ENCODE measurements around the gene ZBTB20. TPM values are rescaled to one million over a fixed set of nuclear protein-coding genes. Genes with fewer than 3 reads are reported as not detected.

The ZBTB20 gene
- total and polyA plus RNA-seq, 10 of the 15 experiments (the other 5 are each of a cell fraction or from before 2014, with no cell fraction given), result 0.20 to 5.5 (median 2.2) TPM

DNA sequence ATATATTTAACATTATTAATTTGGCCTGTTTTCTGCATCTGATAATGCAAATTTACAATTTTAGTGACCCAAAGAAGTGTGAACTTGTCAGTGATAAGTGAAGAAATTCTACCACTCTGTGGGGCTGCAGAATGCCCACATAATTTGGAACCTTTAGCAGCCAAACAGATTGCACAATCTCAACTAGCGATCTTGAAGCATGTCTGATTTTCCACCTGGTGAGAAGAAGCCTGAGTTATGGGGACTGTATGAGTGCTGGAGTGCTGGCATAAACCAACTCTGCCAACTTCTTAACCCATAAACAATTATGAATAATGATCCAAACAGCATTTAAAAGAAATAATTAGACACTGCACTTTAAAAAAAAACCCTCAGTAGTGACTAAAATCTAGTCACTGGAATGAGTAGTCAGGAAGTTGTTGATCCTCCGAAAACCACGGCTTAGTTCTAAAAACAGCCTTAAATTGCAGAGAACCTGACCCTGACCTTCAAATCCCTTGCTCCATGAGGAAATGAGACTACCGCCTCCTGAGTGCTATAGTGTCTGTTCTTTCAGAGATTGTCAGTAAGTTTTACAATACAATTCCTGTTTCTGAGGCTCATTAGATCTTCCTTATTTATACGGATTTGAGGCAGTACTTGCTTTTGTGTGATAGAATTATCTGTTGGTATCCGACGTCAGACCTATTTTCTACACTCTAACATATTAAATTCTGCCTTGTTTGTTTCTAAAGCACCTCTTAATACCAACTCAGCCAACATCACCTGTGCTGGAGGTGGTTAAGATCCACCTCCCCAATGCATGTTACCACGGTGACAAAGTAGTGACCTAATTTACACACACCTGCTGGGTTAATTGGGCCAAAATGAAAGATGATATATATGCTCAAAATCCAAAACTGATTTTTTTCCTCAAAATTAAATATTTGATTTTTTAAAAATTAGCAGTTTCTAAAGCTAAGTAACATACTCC, 267.7 kb downstream of the ZBTB20 start (continued):
- TF ChIP-seq TCF7 (IDR thresholded peaks at IDR 0.05; ENCODE audit: borderline replicate concordance), result peak; percentile 67; the same call in 1 of the 2 replicates
- TF ChIP-seq HDAC6 (IDR thresholded peaks at IDR 0.05; ENCODE audit: unreplicated experiment), result no peak
- TF ChIP-seq SPI1 (IDR thresholded peaks at IDR 0.05; ENCODE audit: borderline replicate concordance, insufficient read depth, low read depth, low read length), result peak; percentile 86
- TF ChIP-seq GABPA (IDR thresholded peaks at IDR 0.05; ENCODE audit: low read depth), result peak; percentile 67
- peak; percentile 72 for TF ChIP-seq PAX5 (IDR thresholded peaks at IDR 0.05; ENCODE audit: borderline replicate concordance, low read depth, low read length)
- peak; percentile 96 for TF ChIP-seq EED (IDR thresholded peaks at IDR 0.05; ENCODE audit: low read depth)
- peak; percentile 75 for TF ChIP-seq NR2F1 (conservative IDR thresholded peaks at IDR 0.05)
- TF ChIP-seq GATAD2B (conservative IDR thresholded peaks at IDR 0.05; ENCODE audit: low read depth), result no peak
- TF ChIP-seq POLR2AphosphoS2 (IDR thresholded peaks at IDR 0.05; ENCODE audit: low read depth, low read length), result no peak
- TF ChIP-seq, protein P1, sequence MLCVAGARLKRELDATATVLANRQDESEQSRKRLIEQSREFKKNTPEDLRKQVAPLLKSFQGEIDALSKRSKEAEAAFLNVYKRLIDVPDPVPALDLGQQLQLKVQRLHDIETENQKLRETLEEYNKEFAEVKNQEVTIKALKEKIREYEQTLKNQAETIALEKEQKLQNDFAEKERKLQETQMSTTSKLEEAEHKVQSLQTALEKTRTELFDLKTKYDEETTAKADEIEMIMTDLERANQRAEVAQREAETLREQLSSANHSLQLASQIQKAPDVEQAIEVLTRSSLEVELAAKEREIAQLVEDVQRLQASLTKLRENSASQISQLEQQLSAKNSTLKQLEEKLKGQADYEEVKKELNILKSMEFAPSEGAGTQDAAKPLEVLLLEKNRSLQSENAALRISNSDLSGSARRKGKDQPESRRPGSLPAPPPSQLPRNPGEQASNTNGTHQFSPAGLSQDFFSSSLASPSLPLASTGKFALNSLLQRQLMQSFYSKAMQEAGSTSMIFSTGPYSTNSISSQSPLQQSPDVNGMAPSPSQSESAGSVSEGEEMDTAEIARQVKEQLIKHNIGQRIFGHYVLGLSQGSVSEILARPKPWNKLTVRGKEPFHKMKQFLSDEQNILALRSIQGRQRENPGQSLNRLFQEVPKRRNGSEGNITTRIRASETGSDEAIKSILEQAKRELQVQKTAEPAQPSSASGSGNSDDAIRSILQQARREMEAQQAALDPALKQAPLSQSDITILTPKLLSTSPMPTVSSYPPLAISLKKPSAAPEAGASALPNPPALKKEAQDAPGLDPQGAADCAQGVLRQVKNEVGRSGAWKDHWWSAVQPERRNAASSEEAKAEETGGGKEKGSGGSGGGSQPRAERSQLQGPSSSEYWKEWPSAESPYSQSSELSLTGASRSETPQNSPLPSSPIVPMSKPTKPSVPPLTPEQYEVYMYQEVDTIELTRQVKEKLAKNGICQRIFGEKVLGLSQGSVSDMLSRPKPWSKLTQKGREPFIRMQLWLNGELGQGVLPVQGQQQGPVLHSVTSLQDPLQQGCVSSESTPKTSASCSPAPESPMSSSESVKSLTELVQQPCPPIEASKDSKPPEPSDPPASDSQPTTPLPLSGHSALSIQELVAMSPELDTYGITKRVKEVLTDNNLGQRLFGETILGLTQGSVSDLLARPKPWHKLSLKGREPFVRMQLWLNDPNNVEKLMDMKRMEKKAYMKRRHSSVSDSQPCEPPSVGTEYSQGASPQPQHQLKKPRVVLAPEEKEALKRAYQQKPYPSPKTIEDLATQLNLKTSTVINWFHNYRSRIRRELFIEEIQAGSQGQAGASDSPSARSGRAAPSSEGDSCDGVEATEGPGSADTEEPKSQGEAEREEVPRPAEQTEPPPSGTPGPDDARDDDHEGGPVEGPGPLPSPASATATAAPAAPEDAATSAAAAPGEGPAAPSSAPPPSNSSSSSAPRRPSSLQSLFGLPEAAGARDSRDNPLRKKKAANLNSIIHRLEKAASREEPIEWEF (IDR thresholded peaks at IDR 0.05; ENCODE audit: insufficient replicate concordance, low read depth, low read length), result no peak
- TF ChIP-seq CREB1 (IDR thresholded peaks at IDR 0.05; ENCODE audit: low read depth), result peak; percentile 63; the same call in 1 of the 2 replicates
- TF ChIP-seq, protein P2, sequence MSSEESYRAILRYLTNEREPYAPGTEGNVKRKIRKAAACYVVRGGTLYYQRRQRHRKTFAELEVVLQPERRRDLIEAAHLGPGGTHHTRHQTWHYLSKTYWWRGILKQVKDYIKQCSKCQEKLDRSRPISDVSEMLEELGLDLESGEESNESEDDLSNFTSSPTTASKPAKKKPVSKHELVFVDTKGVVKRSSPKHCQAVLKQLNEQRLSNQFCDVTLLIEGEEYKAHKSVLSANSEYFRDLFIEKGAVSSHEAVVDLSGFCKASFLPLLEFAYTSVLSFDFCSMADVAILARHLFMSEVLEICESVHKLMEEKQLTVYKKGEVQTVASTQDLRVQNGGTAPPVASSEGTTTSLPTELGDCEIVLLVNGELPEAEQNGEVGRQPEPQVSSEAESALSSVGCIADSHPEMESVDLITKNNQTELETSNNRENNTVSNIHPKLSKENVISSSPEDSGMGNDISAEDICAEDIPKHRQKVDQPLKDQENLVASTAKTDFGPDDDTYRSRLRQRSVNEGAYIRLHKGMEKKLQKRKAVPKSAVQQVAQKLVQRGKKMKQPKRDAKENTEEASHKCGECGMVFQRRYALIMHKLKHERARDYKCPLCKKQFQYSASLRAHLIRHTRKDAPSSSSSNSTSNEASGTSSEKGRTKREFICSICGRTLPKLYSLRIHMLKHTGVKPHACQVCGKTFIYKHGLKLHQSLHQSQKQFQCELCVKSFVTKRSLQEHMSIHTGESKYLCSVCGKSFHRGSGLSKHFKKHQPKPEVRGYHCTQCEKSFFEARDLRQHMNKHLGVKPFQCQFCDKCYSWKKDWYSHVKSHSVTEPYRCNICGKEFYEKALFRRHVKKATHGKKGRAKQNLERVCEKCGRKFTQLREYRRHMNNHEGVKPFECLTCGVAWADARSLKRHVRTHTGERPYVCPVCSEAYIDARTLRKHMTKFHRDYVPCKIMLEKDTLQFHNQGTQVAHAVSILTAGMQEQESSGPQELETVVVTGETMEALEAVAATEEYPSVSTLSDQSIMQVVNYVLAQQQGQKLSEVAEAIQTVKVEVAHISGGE (CRISPR knock-in tag; IDR thresholded peaks at IDR 0.05), result no peak
- TF ChIP-seq SP1 (IDR thresholded peaks at IDR 0.05; ENCODE audit: low read depth, low read length), result peak; percentile 73
- no peak for TF ChIP-seq TCF12 (IDR thresholded peaks at IDR 0.05; ENCODE audit: low read depth, low read length)
- no peak for TF ChIP-seq ZZZ3 (IDR thresholded peaks at IDR 0.05; ENCODE audit: control insufficient read depth, insufficient read length, low read depth)
- no peak for TF ChIP-seq BACH1 (IDR thresholded peaks at IDR 0.05; ENCODE audit: borderline replicate concordance)
- TF ChIP-seq PAX8 (IDR thresholded peaks at IDR 0.05), result no peak
- TF ChIP-seq BHLHE40 (IDR thresholded peaks at IDR 0.05; ENCODE audit: borderline replicate concordance in 1 of 2, low read depth in 2 of 2, low read length in 1 of 2), result no peak
